ENCODE measurements around the gene TMEM178B.

DNA sequence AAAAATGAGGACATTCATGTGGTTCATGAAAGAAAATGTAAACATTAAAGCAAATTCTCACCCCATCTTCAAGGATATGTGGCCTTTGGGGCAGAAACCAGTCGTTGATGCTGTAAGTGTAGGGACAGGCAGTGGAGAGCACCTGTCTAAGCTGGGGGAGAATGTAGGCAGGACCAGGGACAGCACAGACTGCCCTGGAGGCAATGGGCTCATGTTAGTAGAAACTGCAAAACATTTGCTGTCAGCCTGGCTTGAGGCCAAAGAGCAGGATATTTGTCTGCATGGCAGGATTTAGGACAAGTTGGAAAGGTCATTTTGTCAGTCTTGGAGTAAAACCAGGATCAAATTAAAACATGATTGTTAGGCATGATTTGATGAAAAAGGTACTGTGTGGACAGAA, 265.7 kb downstream of the TMEM178B start:
- TF ChIP-seq EZH2 (IDR thresholded peaks at IDR 0.05) (no peak), POLR2AphosphoS5 (IDR thresholded peaks at IDR 0.05; ENCODE audit: borderline replicate concordance, low read depth, low read length) (no peak), FOXP2 (optimal IDR thresholded peaks at IDR 0.05; ENCODE audit: control extremely low read depth, extremely low read length, insufficient read depth) (no peak)
